A673 (cell line): Measurements from ENCODE around the gene SLC66A2. TPM values are rescaled to one million over a fixed set of nuclear protein-coding genes. Genes with fewer than 3 reads are reported as not detected.
"Not testable (repeated sequence)": the region's sequence is repeated elsewhere in the genome, so short reads cannot be mapped to it uniquely, and the experiment has no call there.

Experiments
- BruUV-seq: library from RNA; stranded (reverse); fragments of 400-500 nt; replicated peaks from 2 replicates; lab custom pipeline; 2021; lab: Mats Ljungman, UMichigan
- CTCF ChIA-PET: fragments of 300-600 bp; sonication (Branson Sonifier 250); formaldehyde crosslinking; loops from one replicate; lab custom pipeline; 2022; ENCODE audit warnings: antibody characterized with exemption; lab: Charles Lee
- POLR2A ChIA-PET: fragments of 300-600 bp; sonication (Branson Sonifier 250); formaldehyde crosslinking; loops from one replicate; lab custom pipeline; 2022; ENCODE audit warnings: antibody characterized with exemption; ENCODE audit not compliant: low non-redundant PET; lab: Charles Lee
- DNase-seq: peaks from one replicate; pipeline ENCODE4 v3.0.0-alpha.2; 2015; ENCODE audit warnings: low spot score
- H3K27ac ChIP-seq: fragments of 200-600 bp; sonication (generic); 2 replicates; pipeline ENCODE4 v1.5.1; 2016; ENCODE audit warnings: mixed run types, low read depth, mild to moderate bottlenecking, mixed read lengths, antibody characterized with exemption, low read length; ENCODE audit not compliant: poor library complexity, severe bottlenecking
- H3K27me3 ChIP-seq: fragments of 200-600 bp; sonication (generic); replicated peaks from 2 replicates; pipeline ENCODE4 v1.6.1; 2017; ENCODE audit warnings: mixed run types, low read depth, mild to moderate bottlenecking, mixed read lengths, antibody characterized with exemption, low read length; ENCODE audit not compliant: insufficient read depth, poor library complexity
- H3K36me3 ChIP-seq: fragments of 200-600 bp; sonication (generic); 2 replicates; pipeline ENCODE4 v1.6.1; 2016; ENCODE audit warnings: mixed run types, mild to moderate bottlenecking, mixed read lengths, antibody characterized with exemption, low read length; ENCODE audit not compliant: insufficient read depth, poor library complexity, severe bottlenecking
- H3K4me1 ChIP-seq: fragments of 200-600 bp; sonication (generic); 2 replicates; pipeline ENCODE4 v1.6.1; 2017; ENCODE audit warnings: mixed run types, mild to moderate bottlenecking, mixed read lengths, antibody characterized with exemption, low read length; ENCODE audit not compliant: insufficient read depth, poor library complexity, severe bottlenecking
- H3K4me3 ChIP-seq: fragments of 200-600 bp; sonication (generic); 2 replicates; pipeline ENCODE4 v1.5.1; 2016; ENCODE audit warnings: low read depth, mixed run types, mild to moderate bottlenecking, mixed read lengths, low read length; ENCODE audit not compliant: poor library complexity, severe bottlenecking
- H3K9me3 ChIP-seq: fragments of 200-600 bp; sonication (generic); 2 replicates; pipeline ENCODE4 v1.6.1; 2016; ENCODE audit warnings: mixed run types, low read depth, mild to moderate bottlenecking, mixed read lengths, antibody characterized with exemption, low read length; ENCODE audit not compliant: poor library complexity, severe bottlenecking
- CTCF ChIP-seq: fragments of 300-800, 200-600 bp; sonication (generic); conservative IDR thresholded peaks from 2 replicates; pipeline ENCODE4 v1.5.1; 2017; ENCODE audit warnings: low read depth, mild to moderate bottlenecking, antibody characterized with exemption, low read length, moderate library complexity, mixed read lengths
- EZH2 ChIP-seq: fragments of 200-600 bp; sonication (generic); IDR thresholded peaks from 2 replicates; pipeline ENCODE4 v1.6.1; 2017; ENCODE audit warnings: borderline replicate concordance, low read depth, mild to moderate bottlenecking, mixed read lengths, antibody characterized with exemption, low read length; ENCODE audit not compliant: poor library complexity, severe bottlenecking
- intact Hi-C: fragments of 100-400 bp; cut with micrococcal nuclease; formaldehyde crosslinking; loops from one replicate; pipeline ENCODE4 v1.10.0; 2022; ENCODE audit not compliant: unreplicated experiment
- total RNA-seq: library from RNA; stranded (reverse); gene quantifications from 2 replicates; pipeline ENCODE4 v1.2.3, GENCODE V29; 2021

SLC66A2 gene
- total RNA-seq, 1 experiment from 2014 or later = 28.0 TPM

GRCh38 chr18:79962311-79962710, 10.9 kb upstream of the SLC66A2 start:
- BruUV-seq = no TSS peak
- H3K9me3 ChIP-seq = no peaks in the 10 kb centered on the region
- no peak for DNase-seq
- POLR2A ChIA-PET = no interaction called here
- no peaks in the 10 kb centered on the region for H3K36me3 ChIP-seq
- CTCF ChIA-PET = no interaction called here
- peaks cover 16% of the 10 kb centered on the region for H3K4me1 ChIP-seq
- no peak overlapping the region for H3K27ac ChIP-seq
- TF ChIP-seq CTCF = no peak
- no peak for TF ChIP-seq EZH2
- no peak overlapping the region for H3K4me3 ChIP-seq
- H3K27me3 ChIP-seq = no peaks in the 10 kb centered on the region
- intact Hi-C loops = loop anchor here (10.0 kb wide), 1 partner anchor 288 kb away; the partner anchor contains the start of gene CTDP1

GRCh38 chr18:79961527-79962291, 10.3 kb upstream of the SLC66A2 start:
- no peak overlapping the region for H3K27ac ChIP-seq
- intact Hi-C loops = loop anchor here (10.0 kb wide), 1 partner anchor 287 kb away; the partner anchor contains the start of gene CTDP1
- H3K36me3 ChIP-seq = no peaks in the 10 kb centered on the region
- BruUV-seq = no TSS peak
- ChIA-PET POLR2A (no interaction called here), CTCF (no interaction called here)
- H3K27me3 ChIP-seq = no peaks in the 10 kb centered on the region
- peaks cover 16% of the 10 kb centered on the region for H3K4me1 ChIP-seq
- no peak overlapping the region for H3K4me3 ChIP-seq
- no peaks in the 10 kb centered on the region for H3K9me3 ChIP-seq
- no peak for DNase-seq
- TF ChIP-seq EZH2 (no peak), CTCF (no peak)

- TF ChIP-seq EZH2 = no peak
- no peak for TF ChIP-seq CTCF
- no peak for DNase-seq
- POLR2A ChIA-PET = no interaction called here
Measured at GRCh38 chr18:79960921-79961526, 9.6 kb upstream of the SLC66A2 start.

GRCh38 chr18:79960161-79960801, 8.8 kb upstream of the SLC66A2 start:
- H3K36me3 ChIP-seq, POLR2A ChIA-PET, H3K27me3 ChIP-seq, H3K4me3 ChIP-seq, H3K27ac ChIP-seq, H3K9me3 ChIP-seq, BruUV-seq, CTCF ChIA-PET: not testable (repeated sequence)
- H3K4me1 ChIP-seq = peaks cover 11% of the 10 kb centered on the region
- intact Hi-C loops = loop anchor here (10.0 kb wide), 1 partner anchor 285 kb away; the partner anchor contains the start of gene CTDP1
- DNase-seq = peak; percentile 52

More at GRCh38 chr18:79960921-79961526, 9.6 kb upstream of the SLC66A2 start:
- H3K4me3 ChIP-seq = no peak overlapping the region
- CTCF ChIA-PET = no interaction called here
- no peaks in the 10 kb centered on the region for H3K36me3 ChIP-seq
- H3K4me1 ChIP-seq = peaks cover 16% of the 10 kb centered on the region
- H3K27me3 ChIP-seq = no peaks in the 10 kb centered on the region
- no peaks in the 10 kb centered on the region for H3K9me3 ChIP-seq
- no peak overlapping the region for H3K27ac ChIP-seq
- intact Hi-C loops = loop anchor here (10.0 kb wide), 1 partner anchor 286 kb away; the partner anchor contains the start of gene CTDP1
- no TSS peak for BruUV-seq
